ENCODE data around the gene DNAJB13.

The DNAJB13 gene

DNA sequence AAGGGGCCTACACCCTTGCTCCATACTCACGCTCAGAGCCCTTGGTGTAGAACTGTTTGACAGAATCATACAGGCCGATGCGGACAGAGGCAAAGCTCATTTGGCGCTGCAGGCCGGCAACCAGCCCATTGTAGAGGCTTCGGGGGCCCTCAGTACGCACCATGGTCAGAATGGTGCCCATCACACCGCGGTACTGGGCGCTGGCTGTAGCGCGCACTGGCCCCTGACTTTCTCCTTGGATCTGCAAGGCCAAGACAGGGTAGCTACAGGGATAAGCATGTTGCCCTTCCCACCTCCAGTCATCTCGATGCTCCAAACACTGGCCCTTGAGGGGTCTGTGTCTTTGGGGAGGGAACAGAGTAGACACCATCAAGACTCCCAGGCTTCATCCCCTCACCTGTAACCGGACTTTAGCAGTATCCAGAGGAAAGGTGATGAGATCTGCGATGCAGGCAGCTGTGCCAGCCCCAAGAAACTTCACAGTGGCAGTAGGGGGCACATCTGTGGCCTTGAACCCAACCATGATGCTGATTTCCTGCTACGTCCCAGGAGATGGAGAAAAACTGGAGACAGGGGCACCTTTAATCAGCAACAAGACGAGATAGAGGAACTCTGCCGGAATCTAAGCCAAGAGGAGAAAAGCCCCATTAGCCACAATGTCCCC, 27.2 kb downstream of the DNAJB13 start:
- Histone ChIP-seq H3K4me3 (ENCODE audit: low read length) (no peak overlapping the region), H3K27me3 (replicated peaks; ENCODE audit: insufficient read depth, low read length) (no peaks in the 10 kb centered on the region), H3K4me2 (ENCODE audit: low read depth, low read length) (no peak overlapping the region), H3K36me3 (replicated peaks; ENCODE audit: insufficient read depth, low read length) (peaks cover 6% of the 10 kb centered on the region), H3K9me2 (replicated peaks; ENCODE audit: insufficient read depth, low read length) (no peaks in the 10 kb centered on the region), H3K4me1 (ENCODE audit: low read length) (peaks cover 44% of the 10 kb centered on the region), H3K9me3 (replicated peaks; ENCODE audit: insufficient read depth, low read length) (no peaks in the 10 kb centered on the region), H3F3A (ENCODE audit: insufficient read depth, low read length) (peaks cover 45% of the 10 kb centered on the region), H3K9ac (ENCODE audit: low read length) (no peak overlapping the region), H3K79me2 (ENCODE audit: low read length) (peaks cover 44% of the 10 kb centered on the region), H2AFZ (ENCODE audit: low read length) (no peak overlapping the region), H4K20me1 (ENCODE audit: insufficient read depth, low read length) (no peaks in the 10 kb centered on the region), H3K27ac (ENCODE audit: low read length) (no peak overlapping the region)
- TF ChIP-seq, protein P1, sequence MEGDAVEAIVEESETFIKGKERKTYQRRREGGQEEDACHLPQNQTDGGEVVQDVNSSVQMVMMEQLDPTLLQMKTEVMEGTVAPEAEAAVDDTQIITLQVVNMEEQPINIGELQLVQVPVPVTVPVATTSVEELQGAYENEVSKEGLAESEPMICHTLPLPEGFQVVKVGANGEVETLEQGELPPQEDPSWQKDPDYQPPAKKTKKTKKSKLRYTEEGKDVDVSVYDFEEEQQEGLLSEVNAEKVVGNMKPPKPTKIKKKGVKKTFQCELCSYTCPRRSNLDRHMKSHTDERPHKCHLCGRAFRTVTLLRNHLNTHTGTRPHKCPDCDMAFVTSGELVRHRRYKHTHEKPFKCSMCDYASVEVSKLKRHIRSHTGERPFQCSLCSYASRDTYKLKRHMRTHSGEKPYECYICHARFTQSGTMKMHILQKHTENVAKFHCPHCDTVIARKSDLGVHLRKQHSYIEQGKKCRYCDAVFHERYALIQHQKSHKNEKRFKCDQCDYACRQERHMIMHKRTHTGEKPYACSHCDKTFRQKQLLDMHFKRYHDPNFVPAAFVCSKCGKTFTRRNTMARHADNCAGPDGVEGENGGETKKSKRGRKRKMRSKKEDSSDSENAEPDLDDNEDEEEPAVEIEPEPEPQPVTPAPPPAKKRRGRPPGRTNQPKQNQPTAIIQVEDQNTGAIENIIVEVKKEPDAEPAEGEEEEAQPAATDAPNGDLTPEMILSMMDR (IDR thresholded peaks at IDR 0.05; ENCODE audit: low read length): no peak
- TF ChIP-seq EZH2phosphoT487 (IDR thresholded peaks at IDR 0.05; ENCODE audit: low read length) (no peak), EZH2 (optimal IDR thresholded peaks at IDR 0.05; ENCODE audit: low read depth, low read length) (no peak)
- no peak for DNase-seq

DNA sequence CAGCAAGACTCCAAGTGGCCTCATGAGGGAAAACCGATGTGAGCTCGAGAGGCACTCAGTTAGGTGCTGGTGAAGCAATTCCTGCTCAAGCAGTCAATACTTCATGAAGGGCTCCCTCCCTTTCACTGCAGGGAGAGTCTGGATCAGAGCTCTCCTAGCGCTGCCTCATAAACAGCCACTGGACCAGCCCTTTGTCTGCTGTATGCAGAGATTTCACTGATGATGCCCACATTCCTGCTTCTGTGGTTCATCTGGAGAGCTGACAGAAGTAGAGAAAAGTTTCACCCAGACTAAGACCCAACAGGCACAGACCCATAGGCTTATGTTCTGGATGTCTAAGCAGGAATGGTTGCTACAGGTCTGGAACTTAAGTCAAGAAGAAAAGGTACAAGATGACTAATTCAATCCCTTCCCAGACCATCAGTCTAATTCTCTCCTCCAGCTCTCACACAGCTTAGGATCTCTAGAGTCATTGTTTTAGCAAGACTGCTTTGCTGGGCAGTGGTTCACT, 27.8 kb downstream of the DNAJB13 start:
- no peak overlapping the region for H3K4me2 ChIP-seq (ENCODE audit: low read depth, low read length)

GRCh38 chr11:73980001-73980961, 29.5 kb downstream of the DNAJB13 start:
- peak overlapping the region; percentile 96 for H3K4me3 ChIP-seq (ENCODE audit: low read length)
- peak overlapping the region; percentile 94 for H3K4me2 ChIP-seq (ENCODE audit: low read depth, low read length)
- peaks cover 29% of the 10 kb centered on the region for H3K4me1 ChIP-seq (ENCODE audit: low read length)
- H3K9me3 ChIP-seq (replicated peaks; ENCODE audit: insufficient read depth, low read length): no peaks in the 10 kb centered on the region
- H3K9me2 ChIP-seq (replicated peaks; ENCODE audit: insufficient read depth, low read length): no peaks in the 10 kb centered on the region
- peaks cover 6% of the 10 kb centered on the region for H3K36me3 ChIP-seq (replicated peaks; ENCODE audit: insufficient read depth, low read length)
- TF ChIP-seq, protein P1 (IDR thresholded peaks at IDR 0.05; ENCODE audit: low read length): no peak
- TF ChIP-seq EZH2 (optimal IDR thresholded peaks at IDR 0.05; ENCODE audit: low read depth, low read length) (no peak), EZH2phosphoT487 (IDR thresholded peaks at IDR 0.05; ENCODE audit: low read length) (no peak)
- peak overlapping the region; percentile 95 for H3K9ac ChIP-seq (ENCODE audit: low read length)
- no peak overlapping the region for H2AFZ ChIP-seq (ENCODE audit: low read length)
- peaks cover 36% of the 10 kb centered on the region for H3F3A ChIP-seq (ENCODE audit: insufficient read depth, low read length)
- H3K79me2 ChIP-seq (ENCODE audit: low read length): peaks cover 44% of the 10 kb centered on the region
- H3K27ac ChIP-seq (ENCODE audit: low read length): peak overlapping the region; percentile 90
- peak; percentile 86 for DNase-seq
- H3K27me3 ChIP-seq (replicated peaks; ENCODE audit: insufficient read depth, low read length): no peaks in the 10 kb centered on the region
- H4K20me1 ChIP-seq (ENCODE audit: insufficient read depth, low read length): no peaks in the 10 kb centered on the region

More for the DNA sequence above, 27.8 kb downstream of the DNAJB13 start:
- no peak for DNase-seq
- Histone ChIP-seq H3K79me2 (ENCODE audit: low read length) (peaks cover 44% of the 10 kb centered on the region), H4K20me1 (ENCODE audit: insufficient read depth, low read length) (no peaks in the 10 kb centered on the region), H3K9me2 (replicated peaks; ENCODE audit: insufficient read depth, low read length) (no peaks in the 10 kb centered on the region), H3K27me3 (replicated peaks; ENCODE audit: insufficient read depth, low read length) (no peaks in the 10 kb centered on the region), H2AFZ (ENCODE audit: low read length) (no peak overlapping the region), H3K9ac (ENCODE audit: low read length) (no peak overlapping the region), H3K36me3 (replicated peaks; ENCODE audit: insufficient read depth, low read length) (peaks cover 6% of the 10 kb centered on the region), H3K4me1 (ENCODE audit: low read length) (peaks cover 42% of the 10 kb centered on the region), H3F3A (ENCODE audit: insufficient read depth, low read length) (peaks cover 49% of the 10 kb centered on the region), H3K9me3 (replicated peaks; ENCODE audit: insufficient read depth, low read length) (no peaks in the 10 kb centered on the region), H3K27ac (ENCODE audit: low read length) (no peak overlapping the region), H3K4me3 (ENCODE audit: low read length) (no peak overlapping the region)
- TF ChIP-seq EZH2phosphoT487 (IDR thresholded peaks at IDR 0.05; ENCODE audit: low read length) (no peak), EZH2 (optimal IDR thresholded peaks at IDR 0.05; ENCODE audit: low read depth, low read length) (no peak)
- TF ChIP-seq, protein P1 (IDR thresholded peaks at IDR 0.05; ENCODE audit: low read length): no peak
